Stimulated activated CD8-positive, alpha-beta memory T cell treated with anti-CD3 and anti-CD28 coated beads, Interleukin-2, amount 100 ng/mL, for 48 hours (primary cell): Measurements from ENCODE around the gene ARHGDIB.

Experiments
- DNase-seq, 2 donors: peaks; one replicate each; pipeline ENCODE4 v3.0.0-alpha.2; 2020; ENCODE audit warnings: low read depth in 2 of 2

Gene ARHGDIB

GRCh38 chr12:14930299-14930698 lies 31.1 kb downstream of the ARHGDIB start:
- DNase-seq, result no peak

- DNase-seq, result no peak
Measured at GRCh38 chr12:14928931-14929330, 32.5 kb downstream of the ARHGDIB start.

- DNase-seq, result no peak
Measured at GRCh38 chr12:14927267-14927666, 34.1 kb downstream of the ARHGDIB start.

DNA sequence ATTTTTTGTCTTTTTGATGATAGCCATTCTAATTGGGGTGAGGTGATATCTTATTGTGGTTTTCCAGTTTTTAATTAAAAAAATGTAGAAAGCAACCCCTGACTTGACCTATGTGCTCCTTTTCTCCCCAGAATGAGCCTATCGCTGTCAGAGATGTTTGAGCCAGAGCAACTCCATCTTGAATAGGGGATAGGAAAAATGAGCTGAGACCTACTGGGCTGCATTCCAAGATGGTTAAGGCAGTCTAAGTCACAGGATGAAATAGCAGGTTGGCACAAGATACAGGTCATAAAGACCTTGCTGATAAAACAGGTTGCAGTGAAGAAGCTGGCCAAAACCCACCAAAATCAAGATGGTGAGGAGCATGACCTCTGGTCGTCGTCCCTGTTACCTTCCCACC lies 36.9 kb downstream of the ARHGDIB start:
- DNase-seq, result no peak

DNA sequence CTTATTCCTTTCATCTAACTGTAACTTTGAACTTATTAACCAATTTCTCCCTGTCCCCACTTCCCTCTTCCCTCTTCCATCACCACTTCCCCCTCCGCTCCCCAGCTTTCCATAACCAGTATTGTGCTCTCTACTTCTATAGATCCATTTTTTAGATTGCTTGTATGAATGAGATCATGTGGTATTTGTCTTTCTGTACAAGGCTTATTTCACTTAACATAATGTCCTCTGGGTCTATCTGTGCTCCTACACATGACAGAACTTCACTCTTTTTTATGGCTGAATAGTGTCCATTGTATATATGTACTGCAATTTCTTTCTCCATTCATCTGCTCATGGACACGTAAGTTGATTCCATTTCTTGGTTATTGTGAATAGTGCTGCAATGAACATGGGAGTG lies 37.5 kb downstream of the ARHGDIB start:
- DNase-seq, result no peak

DNA sequence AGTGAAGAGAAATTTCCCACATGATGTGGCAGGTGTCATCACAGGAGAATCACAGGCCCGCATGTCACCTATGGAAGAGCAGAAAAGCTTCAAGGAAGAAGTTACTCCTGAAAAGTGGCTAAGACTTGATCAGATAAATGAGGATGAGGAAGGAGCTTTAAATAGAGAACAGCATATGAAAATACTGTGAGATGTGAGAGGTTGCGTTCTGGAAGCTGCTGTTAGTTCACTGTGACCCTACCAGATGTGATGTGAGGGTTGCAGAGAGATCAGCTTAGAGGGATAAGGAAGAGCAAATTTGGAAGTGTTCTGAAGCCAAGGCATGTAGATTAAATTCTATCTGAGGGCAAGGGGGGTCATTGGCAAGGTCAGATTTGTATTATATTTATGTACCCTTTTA lies 40.2 kb downstream of the ARHGDIB start:
- DNase-seq, result no peak

- DNase-seq, result no peak
Measured at GRCh38 chr12:14920475-14921126, 40.8 kb downstream of the ARHGDIB start.

GRCh38 chr12:14919455-14919854 lies 41.9 kb downstream of the ARHGDIB start:
- no peak for DNase-seq

- no peak for DNase-seq
Measured at GRCh38 chr12:14915736-14916135, 45.7 kb downstream of the ARHGDIB start.

DNA sequence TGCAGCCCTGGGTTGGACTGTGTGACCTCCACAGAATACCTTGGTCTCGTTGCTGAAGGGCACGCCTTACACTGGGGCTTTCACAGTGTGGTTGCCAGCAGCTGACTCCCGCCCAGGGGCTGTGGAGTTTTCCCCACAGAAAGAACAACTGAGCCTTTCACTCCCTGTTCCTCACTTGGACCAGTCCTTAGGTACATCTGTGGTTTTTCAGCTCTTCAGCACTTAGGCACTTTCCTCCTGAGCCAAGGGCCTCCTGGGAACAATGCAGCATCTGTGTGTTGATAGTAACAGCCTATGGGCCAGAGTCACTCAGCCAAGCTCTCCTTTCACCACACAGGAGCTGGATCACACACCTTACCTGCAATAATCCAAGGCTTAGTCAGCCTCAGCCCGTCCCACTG lies 48.0 kb downstream of the ARHGDIB start:
- DNase-seq, result no peak

DNA sequence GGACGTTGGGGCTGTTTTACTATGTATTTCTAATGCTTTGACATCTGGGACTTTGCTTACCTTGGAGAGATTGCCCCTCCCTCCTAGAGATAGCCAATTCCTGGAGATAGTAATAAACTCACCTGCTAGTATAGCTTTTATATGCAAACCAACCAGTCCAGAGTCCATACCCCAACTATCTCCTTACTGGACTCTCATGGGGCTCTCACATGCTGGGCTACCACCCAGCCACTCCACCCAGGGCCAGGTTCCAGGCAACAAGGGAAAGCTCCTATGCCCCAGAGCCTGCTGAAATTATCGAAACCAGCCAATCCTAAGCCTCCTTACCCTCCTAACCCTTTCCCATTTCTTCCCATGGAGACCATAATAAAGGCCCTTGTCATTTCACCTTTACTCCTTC lies 50.3 kb downstream of the ARHGDIB start:
- no peak for DNase-seq

DNA sequence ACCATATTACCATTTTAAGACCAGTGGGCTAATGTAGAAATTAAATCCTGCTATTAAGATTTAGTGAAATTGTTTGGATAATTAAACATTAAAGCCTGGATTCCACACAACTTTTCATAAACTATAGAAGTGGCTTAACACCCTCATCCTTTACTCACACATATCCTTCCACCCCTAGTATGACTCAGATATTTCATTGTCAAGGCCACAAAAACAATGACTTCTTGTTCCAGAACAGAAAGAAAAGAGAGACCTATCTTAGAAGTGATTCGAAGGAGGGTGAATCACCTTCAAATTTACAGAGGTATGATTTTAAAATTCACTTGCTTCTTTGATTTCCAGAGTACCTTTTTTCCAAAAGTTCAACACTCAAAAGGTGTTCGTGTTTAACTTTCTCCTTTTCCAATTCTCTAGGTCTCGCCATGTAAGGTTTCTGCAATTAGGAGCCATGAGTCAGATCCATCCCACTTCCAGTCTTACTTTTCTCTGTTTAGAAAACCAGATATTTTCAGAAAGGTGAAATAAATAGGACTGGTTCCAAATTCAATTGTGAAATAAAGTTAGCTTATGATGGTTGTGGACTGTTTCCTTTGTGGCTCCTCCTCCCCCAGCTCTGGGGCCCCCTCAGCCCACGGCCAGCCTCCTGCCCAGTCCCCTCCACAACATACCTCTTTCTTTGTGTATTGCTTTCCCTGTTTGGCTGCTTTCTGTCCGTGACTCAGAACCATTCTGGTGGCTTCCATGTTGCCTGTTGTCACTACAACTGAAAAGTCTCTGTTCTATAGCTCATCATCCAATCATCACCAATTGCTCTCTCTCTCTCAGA lies 51.1 kb downstream of the ARHGDIB start:
- DNase-seq, result peak in 1 of 2 donors; percentile 27

- DNase-seq, result no peak
Measured at GRCh38 chr12:14907953-14908352, 53.4 kb downstream of the ARHGDIB start.

- no peak for DNase-seq
Measured at GRCh38 chr12:14906114-14906513, 55.3 kb downstream of the ARHGDIB start.

GRCh38 chr12:14905269-14906004 lies 56.0 kb downstream of the ARHGDIB start:
- DNase-seq, result no peak

DNA sequence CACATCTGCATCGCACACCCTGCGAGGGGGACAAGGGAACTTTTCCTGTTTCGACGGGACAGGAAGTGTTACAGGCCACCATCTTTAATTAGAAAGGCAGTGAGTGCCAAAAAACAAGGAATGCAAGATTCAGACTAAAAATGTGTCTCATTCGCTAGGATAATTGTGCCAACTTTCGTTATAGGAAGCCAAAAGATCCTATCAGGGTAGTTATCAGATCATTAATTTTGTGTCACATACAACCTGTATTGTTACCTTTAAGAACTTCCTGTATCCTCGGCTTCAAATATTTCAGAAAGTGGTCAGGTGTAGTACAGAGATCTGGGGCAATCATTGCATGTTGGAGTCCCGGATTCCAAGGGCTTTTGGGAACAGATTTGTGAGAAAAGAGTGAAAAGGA lies 56.5 kb downstream of the ARHGDIB start:
- no peak for DNase-seq

DNA sequence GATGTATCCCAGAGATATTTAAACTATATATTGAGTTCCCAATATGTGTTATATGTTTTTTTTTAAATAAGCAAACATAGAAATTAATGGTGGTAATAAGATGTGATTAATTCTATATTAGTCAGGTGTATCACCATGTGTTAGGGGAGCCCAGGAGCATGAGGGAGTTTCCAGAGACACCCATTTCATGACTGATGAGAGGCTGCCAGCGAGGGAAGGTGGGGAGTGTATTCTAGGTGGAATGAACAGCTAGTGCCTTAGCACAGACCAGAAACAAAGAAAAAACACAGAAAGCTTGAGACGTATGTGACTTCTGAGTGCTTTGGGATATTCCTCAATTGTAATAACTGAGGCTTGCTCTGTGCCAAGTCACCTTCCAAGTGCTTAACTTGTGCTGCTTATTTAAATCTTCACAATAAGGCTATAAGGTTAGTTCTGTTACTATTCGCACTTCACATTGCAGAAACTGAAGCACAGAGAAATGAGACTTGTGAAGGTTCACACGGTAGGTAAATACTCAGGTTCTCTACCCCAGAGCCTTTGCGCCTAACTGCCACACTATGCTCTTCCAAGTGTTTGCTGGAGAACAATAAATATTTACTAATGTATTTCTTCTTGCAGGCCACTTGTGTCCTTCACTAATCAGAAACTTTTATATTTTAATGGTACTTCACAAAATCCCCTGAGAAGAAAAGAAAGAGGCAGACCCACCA lies 57.9 kb downstream of the ARHGDIB start:
- no peak for DNase-seq

DNA sequence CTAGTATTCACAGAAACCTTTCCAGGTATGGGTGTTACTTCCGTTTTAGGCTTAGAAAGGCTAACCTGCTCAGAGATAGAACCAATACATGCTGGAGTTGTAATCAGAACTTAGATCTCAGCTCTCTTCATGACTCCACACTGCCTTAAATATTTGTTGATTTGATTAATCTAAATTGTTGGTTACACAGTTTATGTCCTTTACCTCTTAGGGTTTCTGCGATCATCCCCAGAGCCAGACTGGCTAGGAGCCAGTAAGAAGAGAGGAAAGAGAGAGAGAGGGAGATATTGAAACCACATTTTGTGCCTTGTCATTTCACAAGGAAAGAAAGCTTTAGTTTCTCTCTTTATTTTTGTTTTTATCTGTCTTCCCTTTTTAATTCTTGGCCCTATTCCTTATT lies 58.9 kb downstream of the ARHGDIB start:
- DNase-seq, result no peak

DNA sequence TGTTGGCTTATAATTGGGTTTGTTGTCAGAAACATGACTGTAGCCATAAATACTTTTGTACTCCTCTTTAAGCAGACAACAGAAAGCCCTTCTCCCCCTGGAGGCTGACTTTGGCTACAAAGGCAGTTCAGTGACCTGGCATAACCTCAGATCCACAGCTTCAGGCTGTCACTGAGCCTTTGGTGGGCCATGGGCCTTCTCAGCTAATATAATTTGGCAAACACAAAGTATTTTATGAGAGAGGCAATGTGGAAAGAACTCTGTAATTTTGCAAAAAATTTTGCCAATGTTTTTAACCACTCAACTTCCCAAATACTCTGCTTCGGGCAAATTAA lies 60.2 kb downstream of the ARHGDIB start:
- no peak for DNase-seq

DNA sequence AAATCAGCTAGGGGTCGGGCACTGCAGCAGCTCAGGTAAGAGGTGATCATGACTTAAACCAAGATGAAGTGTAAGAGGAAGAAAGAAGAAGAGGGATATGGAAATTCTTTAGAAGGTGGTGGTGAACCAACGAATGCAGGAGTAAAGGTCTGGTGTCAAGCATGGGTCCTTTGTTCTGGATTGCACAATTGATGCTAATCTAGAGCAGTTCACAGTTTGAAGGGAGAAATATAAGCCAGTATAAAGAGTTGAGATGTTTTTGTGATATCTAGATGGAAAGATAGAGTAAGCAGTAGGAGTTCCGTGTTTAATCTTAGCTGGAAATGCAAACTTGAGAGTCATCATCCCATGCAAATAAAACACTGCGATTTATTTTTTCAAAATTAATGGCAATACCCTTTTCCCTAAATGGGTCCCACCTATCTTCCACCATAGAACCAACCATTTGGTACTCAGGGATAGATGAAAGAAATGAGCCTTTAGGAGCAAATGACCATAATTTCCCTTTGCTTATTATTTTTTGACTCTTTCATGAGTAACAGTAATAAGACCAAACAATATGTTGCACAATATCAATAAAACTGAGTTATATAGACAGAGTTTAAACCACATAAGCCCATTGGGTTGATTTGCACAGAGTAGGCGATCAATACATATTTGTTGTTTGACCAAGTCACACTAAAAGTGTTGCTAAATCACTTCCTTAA lies 60.7 kb downstream of the ARHGDIB start:
- DNase-seq, result no peak

DNA sequence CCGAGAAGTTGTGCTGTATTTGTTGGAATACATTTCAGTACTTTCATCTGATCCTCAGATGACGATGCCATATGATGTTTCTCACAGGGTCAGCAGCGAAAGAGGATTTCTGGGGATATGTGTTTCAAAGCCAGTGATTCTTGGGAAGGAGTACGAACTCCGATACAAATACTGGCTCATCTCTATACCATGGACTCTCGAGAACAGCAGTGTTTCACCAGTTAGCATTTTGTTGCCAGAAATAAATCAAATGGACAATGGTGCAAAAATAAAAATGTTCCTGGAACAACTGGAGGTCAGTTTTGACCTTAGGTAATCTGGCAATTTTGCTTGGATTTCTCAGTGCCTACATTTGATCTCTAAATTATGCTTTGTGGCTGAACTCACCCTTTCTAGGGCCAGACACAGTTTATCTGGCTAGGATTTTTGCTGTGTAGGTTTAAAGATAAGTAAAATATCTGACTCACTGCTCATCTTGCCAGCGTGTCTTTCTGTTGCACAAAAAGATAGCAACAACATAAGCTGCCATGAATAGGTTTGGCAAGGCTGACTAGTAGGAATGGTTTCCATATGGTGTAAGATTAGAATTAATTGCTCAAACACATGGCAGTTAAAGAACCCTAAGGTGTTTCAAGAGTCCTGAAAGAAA lies 64.8 kb downstream of the ARHGDIB start:
- no peak for DNase-seq
